ENCODE results near the gene KNOP1. TPM values are rescaled to one million over a fixed set of nuclear protein-coding genes. Genes with fewer than 3 reads are reported as not detected.

Gene KNOP1
- total RNA-seq, 2 experiments from 2014 or later = 16.8 TPM

DNA sequence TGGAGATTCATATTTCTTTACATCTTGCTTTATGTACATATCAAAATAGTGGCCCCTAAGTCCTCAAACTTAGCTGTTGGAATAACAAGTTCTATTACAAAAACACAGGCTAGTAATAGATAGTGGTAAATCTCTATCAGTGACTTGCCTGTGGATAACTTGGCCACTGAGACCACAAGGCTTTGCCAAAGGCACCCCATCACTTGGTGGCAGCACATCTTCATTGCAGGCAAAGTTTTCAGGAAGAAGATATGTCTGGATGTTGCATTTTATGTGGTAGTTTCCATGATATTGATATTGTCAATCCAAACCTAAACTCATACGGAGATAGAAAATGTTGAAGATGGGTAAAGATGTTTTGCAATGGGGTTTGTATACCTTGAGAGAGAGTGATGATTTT, 58.5 kb downstream of the KNOP1 start:
- Mint-ChIP-seq H3K4me3 (no peak overlapping the region), H3K36me3 (ENCODE audit: low read depth) (peaks cover 22% of the 10 kb centered on the region)
- CTCF ChIA-PET = no interaction called here

DNA sequence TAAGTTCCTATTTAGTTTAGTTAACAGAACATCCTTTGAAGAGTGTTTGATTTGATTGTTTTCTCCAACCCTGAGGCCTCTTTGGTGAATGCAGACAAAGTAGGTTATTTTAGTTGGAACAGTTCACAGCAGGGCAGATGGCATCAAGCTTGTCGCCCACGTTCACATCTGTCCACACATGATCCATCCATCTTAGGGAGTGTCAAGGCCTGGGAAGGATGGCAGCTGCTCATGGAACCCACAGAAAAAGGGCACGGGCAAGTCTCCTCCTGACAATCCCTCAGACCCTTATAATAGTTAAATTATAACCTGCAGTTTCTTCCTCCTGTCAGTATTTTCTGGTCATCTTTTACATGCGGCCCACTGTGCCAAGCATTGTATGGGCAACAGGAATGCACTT, 60.2 kb downstream of the KNOP1 start:
- H3K27me3 Mint-ChIP-seq = no peaks in the 10 kb centered on the region
- POLR2A ChIA-PET = no interaction called here
- peaks cover 29% of the 10 kb centered on the region for H3K36me3 Mint-ChIP-seq (ENCODE audit: low read depth)
- H3K27ac Mint-ChIP-seq = no peak overlapping the region
- DNase-seq = no peak
- H3K9me3 Mint-ChIP-seq = peaks cover 2% of the 10 kb centered on the region
- H3K4me1 Mint-ChIP-seq = no peaks in the 10 kb centered on the region
- no peak overlapping the region for H3K4me3 Mint-ChIP-seq
- CTCF ChIA-PET = no interaction called here

More for the DNA sequence above, 58.5 kb downstream of the KNOP1 start:
- Mint-ChIP-seq H3K9me3 (peaks cover 2% of the 10 kb centered on the region), H3K27me3 (no peaks in the 10 kb centered on the region), H3K4me1 (no peaks in the 10 kb centered on the region), H3K27ac (no peak overlapping the region)
- POLR2A ChIA-PET = no interaction called here
- no peak for DNase-seq

DNA sequence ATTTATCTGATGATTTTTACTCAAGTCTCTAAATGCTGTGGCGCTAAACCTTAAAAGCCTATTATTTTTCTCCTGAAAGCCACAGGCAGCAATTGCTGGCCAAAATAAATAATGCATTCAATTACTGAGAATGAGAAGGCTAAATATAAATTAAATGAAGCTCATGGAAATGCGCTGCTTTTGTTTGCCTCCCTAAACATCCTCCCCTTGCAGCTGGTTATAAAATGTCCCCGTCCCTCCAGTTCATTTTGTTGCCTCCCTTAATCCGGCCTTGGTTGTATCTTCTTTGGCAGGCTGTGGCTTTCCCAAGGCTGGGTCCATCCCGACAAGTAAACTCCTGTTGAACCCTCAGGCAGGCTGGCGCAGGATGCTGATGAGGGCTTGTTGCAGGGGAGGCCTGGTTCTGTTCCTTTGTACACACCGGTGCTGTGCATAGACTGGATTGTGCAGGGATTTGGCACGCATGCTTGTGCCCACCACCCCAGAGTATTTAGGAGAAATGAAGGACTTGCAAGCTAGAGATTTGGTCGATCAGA, 62.7 kb downstream of the KNOP1 start:
- H3K9me3 Mint-ChIP-seq = no peaks in the 10 kb centered on the region
- H3K27ac Mint-ChIP-seq = no peak overlapping the region
- H3K36me3 Mint-ChIP-seq (ENCODE audit: low read depth) = peaks cover 21% of the 10 kb centered on the region
- H3K4me1 Mint-ChIP-seq = no peaks in the 10 kb centered on the region
- H3K4me3 Mint-ChIP-seq = no peak overlapping the region
- POLR2A ChIA-PET = no interaction called here
- CTCF ChIA-PET = no interaction called here
- no peak for DNase-seq
- H3K27me3 Mint-ChIP-seq = no peaks in the 10 kb centered on the region

DNA sequence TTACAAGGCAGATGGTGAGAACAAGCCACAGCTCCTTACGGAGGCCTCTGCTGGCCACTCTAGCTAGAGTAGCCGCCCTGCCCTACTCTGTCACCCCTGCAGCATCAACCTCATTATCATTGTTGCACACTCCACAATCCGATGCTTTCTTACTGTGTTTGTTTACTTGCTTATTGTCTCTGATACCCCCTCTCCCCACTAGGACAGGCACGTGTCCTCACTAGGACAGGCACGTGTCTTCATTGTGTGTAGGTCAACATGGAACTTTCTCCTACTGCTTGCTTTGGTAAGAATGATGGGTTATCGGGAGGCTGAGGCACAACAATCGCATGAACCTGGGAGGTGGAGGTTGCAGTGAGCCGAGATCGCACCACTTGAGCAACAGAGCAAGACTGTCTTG, 63.9 kb downstream of the KNOP1 start:
- H3K9me3 Mint-ChIP-seq = no peaks in the 10 kb centered on the region
- CTCF ChIA-PET = no interaction called here
- H3K36me3 Mint-ChIP-seq (ENCODE audit: low read depth) = peaks cover 21% of the 10 kb centered on the region
- DNase-seq = no peak
- no peaks in the 10 kb centered on the region for H3K4me1 Mint-ChIP-seq
- H3K4me3 Mint-ChIP-seq = no peak overlapping the region
- POLR2A ChIA-PET = no interaction called here
- no peaks in the 10 kb centered on the region for H3K27me3 Mint-ChIP-seq
- no peak overlapping the region for H3K27ac Mint-ChIP-seq

Other genes with a start within 250 kb of the KNOP1 start
- 10 to 100 TPM; 22.9 to 24.6 TPM for gene GDE1, start 196.1 kb downstream of the KNOP1 start, total RNA-seq
- gene CCP110, start 194.3 kb downstream of the KNOP1 start, total RNA-seq = 10 to 100 TPM; 35.9 to 50.6 TPM
- 10 to 100 TPM; 59.3 to 59.6 TPM for gene VPS35L, start 162.5 kb downstream of the KNOP1 start, total RNA-seq
- 1 to 10 TPM; 1.1 to 1.5 TPM for gene IQCK, start within 50 bp of the KNOP1 start, total RNA-seq
- gene GPRC5B, start 166.6 kb upstream of the KNOP1 start, total RNA-seq = under 1 TPM; 0.25 to 0.42 TPM

Data from activated CD4-positive, alpha-beta T cell treated with anti-CD3 and anti-CD28 coated beads, Interleukin-2, amount 10 ng/mL, durations not matched to agents 7 days and 5 days (primary cell).